ENCODE measurements around the gene ZFP28.

ZFP28 gene

DNA sequence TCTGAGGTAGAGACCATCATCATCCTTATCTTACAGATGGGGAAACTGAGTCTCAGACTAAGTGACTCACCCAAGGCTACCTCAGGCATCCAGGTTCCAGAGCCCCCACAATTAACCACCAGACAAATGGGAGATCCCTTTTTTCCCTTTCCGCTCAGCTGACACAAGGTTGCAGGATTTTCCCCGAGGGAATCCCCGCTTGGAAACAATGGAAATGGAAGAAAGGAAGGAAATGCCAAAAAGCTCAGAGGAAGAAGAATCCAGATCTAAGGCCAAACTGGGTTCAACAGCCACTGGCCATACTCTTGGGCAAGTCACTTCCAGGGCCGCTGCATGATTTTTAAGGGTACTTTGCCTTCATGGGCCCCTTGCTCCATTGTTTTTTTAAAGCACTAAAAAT lies 57.9 kb downstream of the ZFP28 start:
- no peak for DNase-seq (ENCODE audit: low spot score)

DNA sequence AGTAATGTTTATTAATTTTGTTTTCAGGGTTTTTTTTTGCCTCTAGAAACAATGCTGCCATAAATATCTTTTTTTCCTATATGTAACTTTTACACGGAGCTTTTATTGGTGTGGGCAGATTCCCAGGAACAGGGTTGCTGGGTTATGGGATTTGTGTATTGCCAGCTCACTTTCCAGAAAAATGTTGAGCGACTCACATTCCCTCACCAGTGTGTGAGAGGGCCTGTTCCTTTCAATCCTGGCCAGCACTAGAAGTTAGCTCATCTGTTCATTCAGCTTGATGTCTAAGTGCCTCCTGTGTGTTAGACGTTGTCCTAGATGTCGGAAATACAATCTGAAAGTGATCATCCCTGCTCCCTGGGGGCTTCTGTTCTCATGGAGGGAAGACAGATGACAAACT lies 58.9 kb downstream of the ZFP28 start:
- DNase-seq (ENCODE audit: low spot score) = no peak

DNA sequence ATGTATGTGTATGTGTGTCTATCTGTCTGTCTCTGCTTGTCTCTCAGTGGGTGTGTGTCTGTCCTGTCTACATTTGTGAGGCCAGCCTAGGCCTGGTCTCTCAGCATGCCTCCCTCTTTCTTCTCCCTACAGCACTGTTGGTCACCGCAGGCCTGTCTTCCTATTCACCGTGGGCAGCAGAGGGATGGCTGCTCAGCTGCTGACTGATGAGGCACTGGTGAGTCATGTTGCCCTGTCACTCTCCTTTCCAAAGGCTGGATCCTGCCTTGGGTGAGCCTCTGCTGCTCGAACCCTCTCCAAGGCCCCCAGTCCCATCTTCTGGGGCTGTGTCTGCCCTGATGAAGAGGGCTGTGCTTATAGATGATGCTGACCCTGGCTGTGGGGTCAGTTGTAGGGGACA lies 62.6 kb downstream of the ZFP28 start:
- DNase-seq (ENCODE audit: low spot score) = no peak

- no peak for DNase-seq (ENCODE audit: low spot score)
Observed at GRCh38 chr19:56603829-56604228, 65.1 kb downstream of the ZFP28 start.
